ENCODE results near the gene PRDM16. TPM values are rescaled to one million over a fixed set of nuclear protein-coding genes. Genes with fewer than 3 reads are reported as not detected.

PRDM16 gene
- total RNA-seq, 1 donor, result 6.5 TPM

DNA sequence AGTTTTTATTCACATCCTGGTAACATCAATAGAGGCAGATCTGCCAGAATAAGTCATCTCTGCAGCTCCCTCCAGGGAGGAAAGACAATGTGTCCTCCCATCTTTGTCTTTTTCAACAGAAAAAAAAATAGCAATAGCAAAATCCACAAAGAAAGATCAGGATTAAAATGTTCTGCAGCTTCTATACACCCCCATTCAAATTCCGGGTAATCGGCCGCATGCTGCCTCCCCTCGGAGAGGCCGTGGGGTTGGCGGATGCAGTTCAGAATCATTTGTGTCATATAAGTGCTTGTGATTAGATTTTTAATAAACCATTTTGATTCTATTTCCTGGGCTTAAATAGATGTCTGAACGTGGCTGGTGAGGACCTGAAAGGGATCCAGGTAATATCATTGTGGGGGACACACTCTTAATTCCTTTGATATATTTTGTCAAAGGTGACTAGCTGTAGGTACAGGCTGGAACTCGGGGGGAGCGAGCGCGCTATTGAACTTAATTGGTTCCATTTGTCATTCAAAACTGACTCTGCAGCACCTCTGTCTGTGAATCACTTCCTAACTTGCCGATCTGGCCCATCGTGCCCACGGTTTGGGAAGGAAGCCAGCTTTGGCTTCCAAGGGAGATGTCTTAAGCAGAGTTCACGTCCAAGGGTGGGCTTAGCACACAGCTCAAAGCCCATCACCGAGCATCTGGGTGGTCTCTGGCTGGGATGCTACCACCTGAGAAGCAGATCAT lies 299.9 kb downstream of the PRDM16 start:
- Histone ChIP-seq H3K4me3 (ENCODE audit: insufficient read depth, low read length) (peak overlapping the region; percentile 38), H2AFZ (ENCODE audit: low read length) (peak overlapping the region; percentile 52), H3K79me2 (ENCODE audit: insufficient read depth, low read length) (no peaks in the 10 kb centered on the region), H3K27me3 (ENCODE audit: insufficient read depth, low read length) (no peaks in the 10 kb centered on the region), H3K4me1 (ENCODE audit: insufficient read depth, low read length) (peaks cover 58% of the 10 kb centered on the region), H3K4me2 (ENCODE audit: insufficient read depth, low read length) (peak overlapping the region; percentile 67), H3K27ac (ENCODE audit: low read depth, low read length) (peak overlapping the region; percentile 95), H4K20me1 (ENCODE audit: insufficient read depth, low read length) (no peaks in the 10 kb centered on the region), H3K36me3 (ENCODE audit: insufficient read depth, low read length) (no peaks in the 10 kb centered on the region), H3K9me3 (ENCODE audit: low read depth, low read length) (no peaks in the 10 kb centered on the region)
- peak; percentile 96 for DNase-seq (ENCODE audit: insufficient read length, low spot score, missing footprints)
- TF ChIP-seq, protein P1, sequence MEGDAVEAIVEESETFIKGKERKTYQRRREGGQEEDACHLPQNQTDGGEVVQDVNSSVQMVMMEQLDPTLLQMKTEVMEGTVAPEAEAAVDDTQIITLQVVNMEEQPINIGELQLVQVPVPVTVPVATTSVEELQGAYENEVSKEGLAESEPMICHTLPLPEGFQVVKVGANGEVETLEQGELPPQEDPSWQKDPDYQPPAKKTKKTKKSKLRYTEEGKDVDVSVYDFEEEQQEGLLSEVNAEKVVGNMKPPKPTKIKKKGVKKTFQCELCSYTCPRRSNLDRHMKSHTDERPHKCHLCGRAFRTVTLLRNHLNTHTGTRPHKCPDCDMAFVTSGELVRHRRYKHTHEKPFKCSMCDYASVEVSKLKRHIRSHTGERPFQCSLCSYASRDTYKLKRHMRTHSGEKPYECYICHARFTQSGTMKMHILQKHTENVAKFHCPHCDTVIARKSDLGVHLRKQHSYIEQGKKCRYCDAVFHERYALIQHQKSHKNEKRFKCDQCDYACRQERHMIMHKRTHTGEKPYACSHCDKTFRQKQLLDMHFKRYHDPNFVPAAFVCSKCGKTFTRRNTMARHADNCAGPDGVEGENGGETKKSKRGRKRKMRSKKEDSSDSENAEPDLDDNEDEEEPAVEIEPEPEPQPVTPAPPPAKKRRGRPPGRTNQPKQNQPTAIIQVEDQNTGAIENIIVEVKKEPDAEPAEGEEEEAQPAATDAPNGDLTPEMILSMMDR (IDR thresholded peaks at IDR 0.05; ENCODE audit: extremely low read depth, low read depth, low read length), result no peak

- peak overlapping the region; percentile 52 for H2AFZ ChIP-seq (ENCODE audit: low read length)
- H3K4me2 ChIP-seq (ENCODE audit: insufficient read depth, low read length), result peak overlapping the region; percentile 67
- no peaks in the 10 kb centered on the region for H3K36me3 ChIP-seq (ENCODE audit: insufficient read depth, low read length)
- no peaks in the 10 kb centered on the region for H3K79me2 ChIP-seq (ENCODE audit: insufficient read depth, low read length)
- H4K20me1 ChIP-seq (ENCODE audit: insufficient read depth, low read length), result no peaks in the 10 kb centered on the region
- DNase-seq (ENCODE audit: insufficient read length, low spot score, missing footprints), result peak; percentile 99
- H3K27me3 ChIP-seq (ENCODE audit: insufficient read depth, low read length), result no peaks in the 10 kb centered on the region
- no peaks in the 10 kb centered on the region for H3K9me3 ChIP-seq (ENCODE audit: low read depth, low read length)
- peak overlapping the region; percentile 38 for H3K4me3 ChIP-seq (ENCODE audit: insufficient read depth, low read length)
- H3K4me1 ChIP-seq (ENCODE audit: insufficient read depth, low read length), result peaks cover 58% of the 10 kb centered on the region
- TF ChIP-seq, protein P1 (IDR thresholded peaks at IDR 0.05; ENCODE audit: extremely low read depth, low read depth, low read length), result no peak
- H3K27ac ChIP-seq (ENCODE audit: low read depth, low read length), result peak overlapping the region; percentile 95
Observed at GRCh38 chr1:3369446-3370076, 300.6 kb downstream of the PRDM16 start.

- Histone ChIP-seq H3K36me3 (ENCODE audit: insufficient read depth, low read length) (no peaks in the 10 kb centered on the region), H2AFZ (ENCODE audit: low read length) (no peak overlapping the region), H3K4me2 (ENCODE audit: insufficient read depth, low read length) (no peak overlapping the region), H3K79me2 (ENCODE audit: insufficient read depth, low read length) (no peaks in the 10 kb centered on the region), H4K20me1 (ENCODE audit: insufficient read depth, low read length) (no peaks in the 10 kb centered on the region), H3K9me3 (ENCODE audit: low read depth, low read length) (no peaks in the 10 kb centered on the region), H3K4me3 (ENCODE audit: insufficient read depth, low read length) (no peak overlapping the region), H3K27ac (ENCODE audit: low read depth, low read length) (peak overlapping the region; percentile 95), H3K27me3 (ENCODE audit: insufficient read depth, low read length) (no peaks in the 10 kb centered on the region), H3K4me1 (ENCODE audit: insufficient read depth, low read length) (peaks cover 63% of the 10 kb centered on the region)
- DNase-seq (ENCODE audit: insufficient read length, low spot score, missing footprints), result no peak
- TF ChIP-seq, protein P1 (IDR thresholded peaks at IDR 0.05; ENCODE audit: extremely low read depth, low read depth, low read length), result no peak
Observed at GRCh38 chr1:3370856-3371703, 302.1 kb downstream of the PRDM16 start.

All from osteoblast (primary cell).